Neural progenitor cell (in vitro differentiated cells): Measurements from ENCODE around the gene SMIM22. TPM values are rescaled to one million over a fixed set of nuclear protein-coding genes. Genes with fewer than 3 reads are reported as not detected.
A peak's percentile ranks its signal among the peaks of the same experiment; 100 is the strongest.

Experiments
- DNase-seq: peaks from one replicate; pipeline ENCODE4 v3.0.0-alpha.2; 2016; ENCODE audit warnings: low spot score
- H2AFZ ChIP-seq: fragments of 200-600 bp; sonication (generic); replicated peaks from 2 replicates; pipeline ENCODE4 v1.6.1; 2016; ENCODE audit warnings: antibody characterized with exemption
- H3F3A ChIP-seq: fragments of 200-600 bp; sonication (generic); 2 replicates; pipeline ENCODE4 v1.6.1; 2016; ENCODE audit warnings: antibody characterized with exemption, low read depth
- H3K27ac ChIP-seq: fragments of 200-600 bp; sonication (generic); 2 replicates; pipeline ENCODE4 v1.5.1; 2016; ENCODE audit warnings: mild to moderate bottlenecking
- H3K27me3 ChIP-seq: fragments of 200-600 bp; sonication (generic); 2 replicates; pipeline ENCODE4 v1.6.1; 2016; ENCODE audit warnings: mild to moderate bottlenecking, moderate library complexity
- H3K36me3 ChIP-seq: fragments of 200-600 bp; sonication (generic); 2 replicates; pipeline ENCODE4 v1.5.1; 2016
- H3K4me1 ChIP-seq: fragments of 200-600 bp; sonication (generic); 2 replicates; pipeline ENCODE4 v1.6.1; 2016; ENCODE audit warnings: mixed run types
- H3K4me2 ChIP-seq: fragments of 200-600 bp; sonication (generic); 2 replicates; pipeline ENCODE4 v1.6.1; 2016
- H3K4me3 ChIP-seq: fragments of 200-600 bp; sonication (generic); 2 replicates; pipeline ENCODE4 v1.5.1; 2016
- H3K79me2 ChIP-seq: fragments of 200-600 bp; sonication (generic); 2 replicates; pipeline ENCODE4 v1.6.1; 2016; ENCODE audit warnings: low read depth
- H3K9ac ChIP-seq: fragments of 200-600 bp; sonication (generic); 2 replicates; pipeline ENCODE4 v1.6.1; 2016
- H3K9me3 ChIP-seq: fragments of 200-600 bp; sonication (generic); 2 replicates; pipeline ENCODE4 v1.5.1; 2016; ENCODE audit warnings: low read depth
- H4K20me1 ChIP-seq: fragments of 200-600 bp; sonication (generic); 2 replicates; pipeline ENCODE4 v1.6.1; 2016; ENCODE audit warnings: low read depth
- H3K27ac Mint-ChIP-seq: 3 replicates; pipeline ENCODE4 v1.8.0; 2021; ENCODE audit warnings: mixed read lengths
- H3K27me3 Mint-ChIP-seq: 2 replicates; pipeline ENCODE4 v1.8.0; 2022; ENCODE audit warnings: low read depth, mild to moderate bottlenecking, inconsistent platforms, moderate library complexity, mixed read lengths; ENCODE audit not compliant: insufficient read depth
- H3K36me3 Mint-ChIP-seq: 3 replicates; pipeline ENCODE4 v1.8.0; 2021; ENCODE audit warnings: mixed read lengths
- H3K4me1 Mint-ChIP-seq: 3 replicates; pipeline ENCODE4 v1.8.0; 2021; ENCODE audit warnings: mixed read lengths
- H3K4me3 Mint-ChIP-seq: 3 replicates; pipeline ENCODE4 v1.8.0; 2021; ENCODE audit warnings: mild to moderate bottlenecking, moderate library complexity, mixed read lengths
- H3K9me3 Mint-ChIP-seq: 3 replicates; pipeline ENCODE4 v1.8.0; 2020; ENCODE audit warnings: mixed read lengths
- CTCF ChIP-seq: fragments of 200-600 bp; sonication (generic); IDR thresholded peaks from 2 replicates; pipeline ENCODE4 v1.5.1; 2017; ENCODE audit warnings: antibody characterized with exemption, mild to moderate bottlenecking
- EZH2 ChIP-seq: fragments of 200-600 bp; sonication (generic); IDR thresholded peaks from 2 replicates; pipeline ENCODE4 v1.6.1; 2017; ENCODE audit warnings: antibody characterized with exemption, mild to moderate bottlenecking, moderate library complexity
- EZH2phosphoT487 ChIP-seq: fragments of 200-600 bp; sonication (generic); IDR thresholded peaks from 2 replicates; pipeline ENCODE4 v1.6.1; 2017; ENCODE audit warnings: antibody characterized with exemption
- total RNA-seq: library from RNA; depleted of rRNA; stranded (reverse); fragments of >200 nt; gene quantifications from 2 replicates; pipeline ENCODE4 v1.2.3, GENCODE V29; 2015; ENCODE audit warnings: low replicate concordance

Gene SMIM22
- total RNA-seq, 1 donor from 2014 or later, result not detected

- no peak overlapping the region for H3K27ac ChIP-seq
- peaks cover 37% of the 10 kb centered on the region for H3F3A ChIP-seq
- Mint-ChIP-seq H3K4me1 (peaks cover 15% of the 10 kb centered on the region), H3K36me3 (peaks cover 3% of the 10 kb centered on the region), H3K27me3 (peaks cover 7% of the 10 kb centered on the region), H3K27ac (no peak overlapping the region), H3K9me3 (no peaks in the 10 kb centered on the region), H3K4me3 (no peak overlapping the region)
- H3K4me3 ChIP-seq, result no peak overlapping the region
- peaks cover 15% of the 10 kb centered on the region for H3K4me1 ChIP-seq
- TF ChIP-seq EZH2 (no peak), CTCF (no peak), EZH2phosphoT487 (no peak)
- H4K20me1 ChIP-seq, result no peaks in the 10 kb centered on the region
- no peak overlapping the region for H3K4me2 ChIP-seq
- H3K9me3 ChIP-seq, result no peaks in the 10 kb centered on the region
- H2AFZ ChIP-seq, result no peak overlapping the region
- H3K36me3 ChIP-seq, result no peaks in the 10 kb centered on the region
- no peak for DNase-seq
- no peak overlapping the region for H3K9ac ChIP-seq
- H3K27me3 ChIP-seq, result no peaks in the 10 kb centered on the region
- peaks cover 5% of the 10 kb centered on the region for H3K79me2 ChIP-seq
Observed at GRCh38 chr16:4799171-4799855, 4.1 kb downstream of the SMIM22 start.

- peaks cover 15% of the 10 kb centered on the region for H3K4me1 Mint-ChIP-seq
- no peak overlapping the region for H3K27ac ChIP-seq
- H3K9me3 ChIP-seq, result no peaks in the 10 kb centered on the region
- H3K36me3 ChIP-seq, result no peaks in the 10 kb centered on the region
- peaks cover 5% of the 10 kb centered on the region for H3K79me2 ChIP-seq
- H3K4me3 Mint-ChIP-seq, result peak overlapping the region; percentile 76
- no peak overlapping the region for H3K4me3 ChIP-seq
- H3K36me3 Mint-ChIP-seq, result peaks cover 7% of the 10 kb centered on the region
- H2AFZ ChIP-seq, result no peak overlapping the region
- no peak overlapping the region for H3K9ac ChIP-seq
- H4K20me1 ChIP-seq, result no peaks in the 10 kb centered on the region
- H3K9me3 Mint-ChIP-seq, result no peaks in the 10 kb centered on the region
- no peak overlapping the region for H3K27ac Mint-ChIP-seq
- peaks cover 45% of the 10 kb centered on the region for H3F3A ChIP-seq
- H3K27me3 ChIP-seq, result no peaks in the 10 kb centered on the region
- H3K4me2 ChIP-seq, result peak overlapping the region; percentile 83
- no peak for DNase-seq
- H3K4me1 ChIP-seq, result peaks cover 15% of the 10 kb centered on the region
- TF ChIP-seq EZH2 (no peak), EZH2phosphoT487 (no peak), CTCF (no peak)
- peaks cover 7% of the 10 kb centered on the region for H3K27me3 Mint-ChIP-seq
Observed at GRCh38 chr16:4800290-4801041, 5.3 kb downstream of the SMIM22 start.

- Histone ChIP-seq H3K36me3 (no peaks in the 10 kb centered on the region), H4K20me1 (no peaks in the 10 kb centered on the region), H3F3A (peaks cover 45% of the 10 kb centered on the region), H3K4me3 (peak overlapping the region; percentile 91), H3K27ac (no peak overlapping the region), H3K4me2 (peak overlapping the region; percentile 83), H3K9ac (no peak overlapping the region), H3K4me1 (peaks cover 15% of the 10 kb centered on the region), H3K79me2 (peaks cover 5% of the 10 kb centered on the region), H3K27me3 (no peaks in the 10 kb centered on the region), H3K9me3 (no peaks in the 10 kb centered on the region), H2AFZ (no peak overlapping the region)
- Mint-ChIP-seq H3K27ac (no peak overlapping the region), H3K36me3 (peaks cover 8% of the 10 kb centered on the region), H3K4me3 (peak overlapping the region; percentile 89), H3K4me1 (peaks cover 15% of the 10 kb centered on the region), H3K9me3 (no peaks in the 10 kb centered on the region), H3K27me3 (peaks cover 7% of the 10 kb centered on the region)
- TF ChIP-seq CTCF (no peak), EZH2 (no peak), EZH2phosphoT487 (no peak)
- DNase-seq, result peak; percentile 31
Observed at GRCh38 chr16:4801051-4801961, 6.1 kb downstream of the SMIM22 start.
